ENCODE data around the gene LPP.

The LPP gene

DNA sequence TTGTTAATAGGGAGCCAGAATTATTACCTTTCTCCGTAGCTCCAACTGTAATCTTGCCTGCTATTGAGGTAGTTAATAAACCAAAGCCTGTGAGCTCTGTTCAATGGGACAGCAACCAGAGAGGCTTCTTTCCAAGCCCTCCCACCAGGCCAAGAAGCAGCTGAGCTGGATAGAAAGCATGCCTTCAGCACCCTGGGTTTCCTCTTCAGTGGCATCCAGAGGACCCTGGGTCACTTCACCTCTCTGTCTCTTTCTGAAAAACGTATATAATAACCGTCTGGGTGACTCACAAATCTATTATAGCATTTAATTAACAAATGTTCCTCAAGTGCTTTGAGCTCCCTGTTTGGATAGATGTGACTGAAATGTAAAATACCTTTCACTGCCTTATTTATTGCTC, 420.0 kb downstream of the LPP start:
- TF ChIP-seq, protein P1, sequence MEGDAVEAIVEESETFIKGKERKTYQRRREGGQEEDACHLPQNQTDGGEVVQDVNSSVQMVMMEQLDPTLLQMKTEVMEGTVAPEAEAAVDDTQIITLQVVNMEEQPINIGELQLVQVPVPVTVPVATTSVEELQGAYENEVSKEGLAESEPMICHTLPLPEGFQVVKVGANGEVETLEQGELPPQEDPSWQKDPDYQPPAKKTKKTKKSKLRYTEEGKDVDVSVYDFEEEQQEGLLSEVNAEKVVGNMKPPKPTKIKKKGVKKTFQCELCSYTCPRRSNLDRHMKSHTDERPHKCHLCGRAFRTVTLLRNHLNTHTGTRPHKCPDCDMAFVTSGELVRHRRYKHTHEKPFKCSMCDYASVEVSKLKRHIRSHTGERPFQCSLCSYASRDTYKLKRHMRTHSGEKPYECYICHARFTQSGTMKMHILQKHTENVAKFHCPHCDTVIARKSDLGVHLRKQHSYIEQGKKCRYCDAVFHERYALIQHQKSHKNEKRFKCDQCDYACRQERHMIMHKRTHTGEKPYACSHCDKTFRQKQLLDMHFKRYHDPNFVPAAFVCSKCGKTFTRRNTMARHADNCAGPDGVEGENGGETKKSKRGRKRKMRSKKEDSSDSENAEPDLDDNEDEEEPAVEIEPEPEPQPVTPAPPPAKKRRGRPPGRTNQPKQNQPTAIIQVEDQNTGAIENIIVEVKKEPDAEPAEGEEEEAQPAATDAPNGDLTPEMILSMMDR (conservative IDR thresholded peaks at IDR 0.05; ENCODE audit: low read depth) = no peak
- DNase-seq (ENCODE audit: low spot score) = no peak
- CTCF ChIA-PET = no interaction called here
- POLR2A ChIA-PET (ENCODE audit: low non-redundant PET) = no interaction called here
- no peak overlapping the region for H3K27ac ChIP-seq

DNA sequence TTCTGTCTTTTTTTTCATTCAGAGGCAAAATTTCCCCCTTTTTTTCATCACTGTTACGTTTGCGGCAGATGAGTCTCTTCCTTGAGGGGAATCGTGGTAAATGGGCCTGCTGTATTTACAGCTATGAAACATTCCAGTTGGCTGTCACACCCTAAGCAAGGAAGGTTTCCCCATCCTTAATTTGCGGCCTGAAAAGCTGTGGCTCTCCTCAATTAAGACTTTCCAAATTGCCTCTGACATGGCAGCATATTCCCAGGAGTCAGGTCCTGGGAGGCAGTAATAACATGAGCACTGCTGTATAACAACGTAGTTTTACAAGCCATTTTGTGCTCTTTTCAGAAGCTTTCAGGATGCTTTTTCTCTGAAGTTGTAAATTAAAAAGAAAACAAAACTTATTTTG, 420.9 kb downstream of the LPP start:
- no peak overlapping the region for H3K27ac ChIP-seq
- TF ChIP-seq, protein P1 (conservative IDR thresholded peaks at IDR 0.05; ENCODE audit: low read depth) = no peak
- CTCF ChIA-PET = no interaction called here
- no peak for DNase-seq (ENCODE audit: low spot score)
- POLR2A ChIA-PET (ENCODE audit: low non-redundant PET) = no interaction called here

DNA sequence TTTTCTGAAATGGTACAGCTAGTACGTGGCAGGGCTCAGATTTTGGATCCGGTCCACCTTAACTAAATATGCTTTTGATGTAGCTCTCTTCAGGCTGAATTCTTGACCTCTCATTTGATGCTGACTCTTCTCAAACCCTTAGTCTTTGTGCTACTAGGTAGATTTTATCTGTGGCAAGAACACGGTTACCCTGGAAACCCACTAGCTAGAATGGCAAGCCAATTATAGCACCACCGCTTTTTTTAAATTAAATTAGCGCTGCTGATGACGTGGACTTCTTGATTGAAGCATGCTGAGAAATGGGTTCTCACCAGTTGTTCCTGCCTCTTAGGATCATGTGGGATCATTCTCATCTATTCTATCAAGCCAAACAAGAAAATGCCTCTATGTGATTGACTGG, 421.5 kb downstream of the LPP start:
- CTCF ChIA-PET = no interaction called here
- no peak overlapping the region for H3K27ac ChIP-seq
- POLR2A ChIA-PET (ENCODE audit: low non-redundant PET) = no interaction called here

DNA sequence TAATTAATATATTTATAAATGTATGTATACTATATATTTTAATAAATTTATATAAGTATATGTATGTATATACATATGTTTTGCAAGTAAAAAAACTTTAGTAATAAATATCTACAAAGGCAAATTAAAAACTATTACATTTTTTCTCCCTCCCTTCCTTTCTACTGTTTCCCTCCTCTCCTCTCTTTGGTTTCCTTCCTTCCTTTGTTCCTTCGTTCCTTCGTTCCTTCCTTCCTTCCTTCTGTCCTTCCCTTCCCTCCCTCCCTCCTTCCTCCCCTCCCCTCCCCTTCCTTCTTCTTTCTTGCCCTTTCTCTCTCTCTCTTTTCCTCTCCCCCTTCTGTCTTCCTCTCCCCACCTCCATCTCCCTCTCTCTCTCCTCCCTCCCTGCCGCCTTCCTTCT, 423.6 kb downstream of the LPP start:
- no peak overlapping the region for H3K27ac ChIP-seq
- DNase-seq (ENCODE audit: low spot score) = no peak
- ChIA-PET CTCF (no interaction called here), POLR2A (ENCODE audit: low non-redundant PET) (no interaction called here)
- TF ChIP-seq, protein P1 (conservative IDR thresholded peaks at IDR 0.05; ENCODE audit: low read depth) = no peak

More for the DNA sequence above, 421.5 kb downstream of the LPP start:
- DNase-seq (ENCODE audit: low spot score) = no peak
- TF ChIP-seq, protein P1 (conservative IDR thresholded peaks at IDR 0.05; ENCODE audit: low read depth) = no peak

DNA sequence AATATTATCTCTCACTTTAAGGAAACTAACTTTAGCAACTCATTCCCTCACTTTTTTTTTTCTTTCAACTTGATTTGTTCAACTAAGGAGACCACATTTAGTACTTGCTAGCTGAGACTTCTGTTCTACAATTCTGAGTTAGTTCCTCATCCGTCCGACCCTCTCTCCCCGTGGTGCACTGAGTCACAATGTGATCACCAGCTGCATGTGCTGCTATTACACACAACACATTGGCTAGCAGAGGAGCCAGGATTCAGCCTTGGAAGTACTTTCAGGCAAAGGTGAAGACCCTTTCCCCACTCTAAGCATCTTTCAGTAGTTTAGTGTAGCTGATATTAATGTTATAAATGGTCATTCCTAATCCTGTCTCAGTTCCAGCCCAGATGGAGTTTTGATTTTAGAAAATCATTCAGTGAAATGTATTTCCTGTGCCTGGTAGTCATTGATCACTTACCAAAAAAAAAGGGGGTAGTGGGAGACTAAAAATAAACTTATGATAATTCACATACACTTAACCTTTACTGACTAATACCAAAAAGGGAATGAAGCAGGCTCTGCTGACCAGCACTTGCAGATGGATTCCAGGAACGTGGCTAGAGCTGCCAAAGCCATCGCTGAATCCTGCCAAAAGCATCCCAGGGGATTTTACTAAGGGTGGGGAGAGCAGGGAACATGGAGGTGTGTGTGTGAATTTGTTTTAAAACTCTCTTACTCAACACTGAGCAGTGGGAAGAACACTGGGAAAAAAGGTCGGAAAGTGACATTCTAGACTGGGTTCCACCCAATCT, 424.8 kb downstream of the LPP start:
- TF ChIP-seq, protein P1 (conservative IDR thresholded peaks at IDR 0.05; ENCODE audit: low read depth) = no peak
- no peak for DNase-seq (ENCODE audit: low spot score)
- H3K27ac ChIP-seq = no peak overlapping the region
- POLR2A ChIA-PET (ENCODE audit: low non-redundant PET) = no interaction called here
- CTCF ChIA-PET = no interaction called here

DNA sequence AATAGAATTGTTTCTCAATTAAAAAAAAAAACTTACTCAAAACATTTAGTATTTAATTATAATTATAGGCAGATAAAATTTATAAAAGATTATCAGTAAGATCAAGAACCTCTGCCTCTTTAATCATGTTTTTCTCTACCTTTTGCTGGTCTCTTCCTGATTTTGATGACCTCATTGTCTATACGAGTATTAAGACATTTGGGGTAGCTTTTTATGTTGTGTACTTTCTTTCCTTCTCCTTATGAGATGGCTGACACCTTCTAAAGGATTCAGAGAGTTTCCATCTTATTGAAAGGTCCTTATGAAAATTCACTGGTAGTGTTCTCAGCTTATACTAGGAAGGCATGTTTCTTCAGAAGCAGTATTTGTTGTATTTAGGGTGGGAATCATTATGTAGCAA, 426.3 kb downstream of the LPP start:
- ChIA-PET POLR2A (ENCODE audit: low non-redundant PET) (no interaction called here), CTCF (no interaction called here)
- H3K27ac ChIP-seq = no peak overlapping the region
- TF ChIP-seq, protein P1 (conservative IDR thresholded peaks at IDR 0.05; ENCODE audit: low read depth) = no peak
- no peak for DNase-seq (ENCODE audit: low spot score)
